ENCODE measurements around the gene ATP6V0E2. TPM values are rescaled to one million over a fixed set of nuclear protein-coding genes. Genes with fewer than 3 reads are reported as not detected.

Gene ATP6V0E2
- total RNA-seq, 2 donors from 2014 or later, result 24.1 TPM

GRCh38 chr7:149880638-149881311 lies 7.0 kb downstream of the ATP6V0E2 start:
- no peaks in the 10 kb centered on the region for H3K27me3 ChIP-seq
- no peaks in the 10 kb centered on the region for H3K36me3 ChIP-seq (replicated peaks in 1 of 2; ENCODE audit: insufficient read depth in 1 of 2, low read depth in 2 of 2)
- intact Hi-C loops (cut with DNase I), result no loop called here
- H3K9me3 ChIP-seq, result no peaks in the 10 kb centered on the region
- TF ChIP-seq POLR2A (IDR thresholded peaks at IDR 0.05), result no peak
- TF ChIP-seq, protein P1, sequence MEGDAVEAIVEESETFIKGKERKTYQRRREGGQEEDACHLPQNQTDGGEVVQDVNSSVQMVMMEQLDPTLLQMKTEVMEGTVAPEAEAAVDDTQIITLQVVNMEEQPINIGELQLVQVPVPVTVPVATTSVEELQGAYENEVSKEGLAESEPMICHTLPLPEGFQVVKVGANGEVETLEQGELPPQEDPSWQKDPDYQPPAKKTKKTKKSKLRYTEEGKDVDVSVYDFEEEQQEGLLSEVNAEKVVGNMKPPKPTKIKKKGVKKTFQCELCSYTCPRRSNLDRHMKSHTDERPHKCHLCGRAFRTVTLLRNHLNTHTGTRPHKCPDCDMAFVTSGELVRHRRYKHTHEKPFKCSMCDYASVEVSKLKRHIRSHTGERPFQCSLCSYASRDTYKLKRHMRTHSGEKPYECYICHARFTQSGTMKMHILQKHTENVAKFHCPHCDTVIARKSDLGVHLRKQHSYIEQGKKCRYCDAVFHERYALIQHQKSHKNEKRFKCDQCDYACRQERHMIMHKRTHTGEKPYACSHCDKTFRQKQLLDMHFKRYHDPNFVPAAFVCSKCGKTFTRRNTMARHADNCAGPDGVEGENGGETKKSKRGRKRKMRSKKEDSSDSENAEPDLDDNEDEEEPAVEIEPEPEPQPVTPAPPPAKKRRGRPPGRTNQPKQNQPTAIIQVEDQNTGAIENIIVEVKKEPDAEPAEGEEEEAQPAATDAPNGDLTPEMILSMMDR (IDR thresholded peaks at IDR 0.05), result no peak
- no peak overlapping the region for H3K4me3 ChIP-seq
- ATAC-seq (no peak), DNase-seq (no peak)
- peak overlapping the region in 3 of 4 donors; percentile 70 to 85 (median 76) for H3K27ac ChIP-seq
- WGBS, 2 donors, result 66 to 74% methylated on average over 10 to 14 of the region's 14 CpGs
- peaks cover 53% of the 10 kb centered on the region for H3K4me1 ChIP-seq

GRCh38 chr7:149881328-149882247 lies 7.8 kb downstream of the ATP6V0E2 start:
- no peak for DNase-seq
- intact Hi-C loops (cut with DNase I), result no loop called here
- Histone ChIP-seq H3K36me3 (replicated peaks in 1 of 2; ENCODE audit: insufficient read depth in 1 of 2, low read depth in 2 of 2) (no peaks in the 10 kb centered on the region), H3K4me1 (peaks cover 61% of the 10 kb centered on the region), H3K27me3 (no peaks in the 10 kb centered on the region), H3K4me3 (no peak overlapping the region), H3K27ac (peak overlapping the region in 3 of 4 donors; percentile 70 to 85 (median 76)), H3K9me3 (no peaks in the 10 kb centered on the region)
- TF ChIP-seq, protein P1 (IDR thresholded peaks at IDR 0.05), result no peak
- no peak for TF ChIP-seq POLR2A (IDR thresholded peaks at IDR 0.05)
- WGBS, 2 donors, result 75 to 78% methylated on average over 19 of the region's 19 CpGs
- ATAC-seq, result no peak

- 62 to 76% methylated on average over 11 of the region's 11 CpGs for WGBS, 2 donors
- ATAC-seq (peak; percentile 57), DNase-seq (peak in 2 of 4 donors; percentile 45 to 54)
- Histone ChIP-seq H3K36me3 (replicated peaks in 1 of 2; ENCODE audit: insufficient read depth in 1 of 2, low read depth in 2 of 2) (no peaks in the 10 kb centered on the region), H3K27ac (peak overlapping the region; percentile 22 to 85 (median 73)), H3K4me3 (no peak overlapping the region), H3K27me3 (no peaks in the 10 kb centered on the region), H3K4me1 (peaks cover 69% of the 10 kb centered on the region), H3K9me3 (no peaks in the 10 kb centered on the region)
- intact Hi-C loops (cut with DNase I), result no loop called here
- TF ChIP-seq, protein P1 (IDR thresholded peaks at IDR 0.05), result no peak
- TF ChIP-seq POLR2A (IDR thresholded peaks at IDR 0.05), result no peak
Observed at GRCh38 chr7:149882248-149883047, 8.7 kb downstream of the ATP6V0E2 start.

- Histone ChIP-seq H3K9me3 (no peaks in the 10 kb centered on the region), H3K4me3 (no peak overlapping the region), H3K27me3 (no peaks in the 10 kb centered on the region), H3K36me3 (replicated peaks in 1 of 2; ENCODE audit: insufficient read depth in 1 of 2, low read depth in 2 of 2) (no peaks in the 10 kb centered on the region), H3K27ac (peak overlapping the region; percentile 22 to 85 (median 70)), H3K4me1 (peaks cover 69% of the 10 kb centered on the region)
- TF ChIP-seq POLR2A (IDR thresholded peaks at IDR 0.05), result no peak
- TF ChIP-seq, protein P1 (IDR thresholded peaks at IDR 0.05), result no peak
- intact Hi-C loops (cut with DNase I), result no loop called here
- ATAC-seq (no peak), DNase-seq (no peak)
- WGBS, 2 donors, result 34 to 40% methylated on average over 8 of the region's 8 CpGs
Observed at GRCh38 chr7:149883048-149883438, 9.3 kb downstream of the ATP6V0E2 start.

All from body of pancreas (tissue), 4 donors.